ENCODE measurements around the gene DRAXIN.

DNA sequence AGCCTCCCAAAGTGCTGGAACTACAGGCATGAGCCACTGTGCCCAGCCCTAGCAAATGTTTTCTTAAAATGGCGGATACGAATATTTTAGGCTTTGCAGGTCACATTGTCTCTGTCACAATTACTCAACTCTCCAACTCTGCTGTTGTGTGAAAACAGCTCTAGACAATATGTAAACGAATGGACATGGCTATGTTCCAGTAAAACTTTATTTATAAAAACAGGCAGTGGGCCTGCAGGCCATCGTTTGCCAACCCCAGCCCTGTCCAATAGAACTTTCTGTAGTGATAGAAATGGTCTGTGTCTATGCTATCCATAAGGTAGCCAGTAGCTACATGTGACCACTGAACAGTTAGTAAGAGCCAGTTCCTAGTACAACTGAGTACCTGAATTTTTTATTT, 31.8 kb upstream of the DRAXIN start:
- TF ChIP-seq, protein P1, sequence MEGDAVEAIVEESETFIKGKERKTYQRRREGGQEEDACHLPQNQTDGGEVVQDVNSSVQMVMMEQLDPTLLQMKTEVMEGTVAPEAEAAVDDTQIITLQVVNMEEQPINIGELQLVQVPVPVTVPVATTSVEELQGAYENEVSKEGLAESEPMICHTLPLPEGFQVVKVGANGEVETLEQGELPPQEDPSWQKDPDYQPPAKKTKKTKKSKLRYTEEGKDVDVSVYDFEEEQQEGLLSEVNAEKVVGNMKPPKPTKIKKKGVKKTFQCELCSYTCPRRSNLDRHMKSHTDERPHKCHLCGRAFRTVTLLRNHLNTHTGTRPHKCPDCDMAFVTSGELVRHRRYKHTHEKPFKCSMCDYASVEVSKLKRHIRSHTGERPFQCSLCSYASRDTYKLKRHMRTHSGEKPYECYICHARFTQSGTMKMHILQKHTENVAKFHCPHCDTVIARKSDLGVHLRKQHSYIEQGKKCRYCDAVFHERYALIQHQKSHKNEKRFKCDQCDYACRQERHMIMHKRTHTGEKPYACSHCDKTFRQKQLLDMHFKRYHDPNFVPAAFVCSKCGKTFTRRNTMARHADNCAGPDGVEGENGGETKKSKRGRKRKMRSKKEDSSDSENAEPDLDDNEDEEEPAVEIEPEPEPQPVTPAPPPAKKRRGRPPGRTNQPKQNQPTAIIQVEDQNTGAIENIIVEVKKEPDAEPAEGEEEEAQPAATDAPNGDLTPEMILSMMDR (IDR thresholded peaks at IDR 0.05; ENCODE audit: insufficient read depth, low read length): no peak
- TF ChIP-seq, protein P2, sequence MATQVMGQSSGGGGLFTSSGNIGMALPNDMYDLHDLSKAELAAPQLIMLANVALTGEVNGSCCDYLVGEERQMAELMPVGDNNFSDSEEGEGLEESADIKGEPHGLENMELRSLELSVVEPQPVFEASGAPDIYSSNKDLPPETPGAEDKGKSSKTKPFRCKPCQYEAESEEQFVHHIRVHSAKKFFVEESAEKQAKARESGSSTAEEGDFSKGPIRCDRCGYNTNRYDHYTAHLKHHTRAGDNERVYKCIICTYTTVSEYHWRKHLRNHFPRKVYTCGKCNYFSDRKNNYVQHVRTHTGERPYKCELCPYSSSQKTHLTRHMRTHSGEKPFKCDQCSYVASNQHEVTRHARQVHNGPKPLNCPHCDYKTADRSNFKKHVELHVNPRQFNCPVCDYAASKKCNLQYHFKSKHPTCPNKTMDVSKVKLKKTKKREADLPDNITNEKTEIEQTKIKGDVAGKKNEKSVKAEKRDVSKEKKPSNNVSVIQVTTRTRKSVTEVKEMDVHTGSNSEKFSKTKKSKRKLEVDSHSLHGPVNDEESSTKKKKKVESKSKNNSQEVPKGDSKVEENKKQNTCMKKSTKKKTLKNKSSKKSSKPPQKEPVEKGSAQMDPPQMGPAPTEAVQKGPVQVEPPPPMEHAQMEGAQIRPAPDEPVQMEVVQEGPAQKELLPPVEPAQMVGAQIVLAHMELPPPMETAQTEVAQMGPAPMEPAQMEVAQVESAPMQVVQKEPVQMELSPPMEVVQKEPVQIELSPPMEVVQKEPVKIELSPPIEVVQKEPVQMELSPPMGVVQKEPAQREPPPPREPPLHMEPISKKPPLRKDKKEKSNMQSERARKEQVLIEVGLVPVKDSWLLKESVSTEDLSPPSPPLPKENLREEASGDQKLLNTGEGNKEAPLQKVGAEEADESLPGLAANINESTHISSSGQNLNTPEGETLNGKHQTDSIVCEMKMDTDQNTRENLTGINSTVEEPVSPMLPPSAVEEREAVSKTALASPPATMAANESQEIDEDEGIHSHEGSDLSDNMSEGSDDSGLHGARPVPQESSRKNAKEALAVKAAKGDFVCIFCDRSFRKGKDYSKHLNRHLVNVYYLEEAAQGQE (IDR thresholded peaks at IDR 0.05; ENCODE audit: insufficient replicate concordance, low read depth): no peak
- TF ChIP-seq POLR2AphosphoS5 (IDR thresholded peaks at IDR 0.05; ENCODE audit: low read depth) (no peak), SPI1 (IDR thresholded peaks at IDR 0.05; ENCODE audit: borderline replicate concordance, low read depth) (no peak), GABPA (IDR thresholded peaks at IDR 0.05; ENCODE audit: low read depth) (no peak)
